ENCODE results near the gene ZDHHC8.
"Not testable (repeated sequence)": the region's sequence is repeated elsewhere in the genome, so short reads cannot be mapped to it uniquely, and the experiment has no call there.

ZDHHC8 gene

DNA sequence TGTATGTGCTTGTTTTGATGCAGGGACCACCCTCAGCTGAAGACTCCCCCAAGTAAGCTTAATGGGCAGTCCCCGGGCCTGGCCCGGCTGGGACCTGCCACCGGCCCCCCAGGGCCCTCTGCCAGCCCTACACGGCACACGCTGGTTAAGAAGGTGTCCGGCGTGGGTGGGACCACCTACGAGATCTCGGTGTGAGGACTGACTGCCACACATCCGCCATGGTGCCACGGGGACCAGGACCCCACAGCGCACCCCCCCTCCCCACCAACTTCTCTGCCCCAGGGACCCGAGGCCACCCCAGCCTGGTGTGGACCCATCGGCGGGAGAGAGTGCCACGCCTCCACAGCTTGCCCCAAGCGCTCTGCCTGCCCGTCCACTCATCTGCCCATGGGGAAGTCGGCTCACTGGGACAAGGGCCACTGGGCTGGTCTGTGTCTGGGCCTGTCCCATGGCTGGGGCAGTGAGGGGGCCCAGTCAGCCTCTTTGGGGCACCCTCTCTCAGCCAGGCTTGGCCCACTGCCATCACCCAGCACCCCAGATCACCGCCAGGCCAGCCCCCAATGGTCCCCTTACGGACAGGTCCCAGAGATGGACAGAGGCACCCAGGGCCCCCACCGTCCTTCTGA is 13.7 kb downstream of the ZDHHC8 start:
- DNase-seq = no peak

DNA sequence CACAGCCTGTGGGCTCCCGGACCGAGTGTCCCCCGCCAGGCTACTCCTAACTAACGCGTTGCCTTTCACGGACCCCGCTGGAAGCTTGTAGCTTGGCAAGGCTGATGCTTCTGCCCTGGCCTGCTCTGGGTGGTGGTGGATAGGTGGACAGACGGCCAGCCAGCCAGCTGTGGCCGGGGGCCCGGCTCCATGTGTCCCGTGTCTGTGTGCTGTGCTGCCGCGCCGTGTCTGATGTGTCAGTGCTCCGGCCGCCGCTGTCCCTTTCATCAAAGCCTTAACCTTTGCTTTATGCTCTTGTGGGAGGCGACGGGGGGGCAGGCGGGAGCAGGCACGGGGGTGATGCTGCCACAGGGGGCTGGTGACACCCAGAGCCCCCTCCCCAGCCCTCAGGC is 14.2 kb downstream of the ZDHHC8 start:
- DNase-seq = no peak

- no peak for DNase-seq
These were observed 15.2 kb downstream of the ZDHHC8 start for GRCh38 chr22:20146777-20147176.

- DNase-seq = no peak
These were observed 15.8 kb downstream of the ZDHHC8 start for GRCh38 chr22:20147237-20147988.

DNA sequence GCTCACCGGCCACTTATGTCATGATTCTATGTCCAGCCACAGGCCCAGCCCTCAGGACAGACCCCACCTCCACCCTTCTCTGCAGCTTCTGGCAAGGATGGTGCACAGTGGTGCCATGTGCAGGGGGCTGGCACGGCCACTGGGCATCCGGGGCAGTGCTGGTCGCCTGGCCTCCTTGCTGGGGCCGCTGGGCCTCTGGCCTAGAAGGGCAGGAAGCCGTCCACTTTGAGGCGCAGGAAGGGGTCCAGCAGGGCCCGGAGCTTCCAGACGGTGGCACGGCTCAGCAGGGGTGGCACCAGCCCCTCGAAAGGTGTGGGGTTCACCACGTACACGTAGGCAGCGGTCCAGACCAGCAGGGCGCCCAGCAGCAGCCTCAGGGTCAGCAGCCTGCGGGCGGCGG is 16.8 kb downstream of the ZDHHC8 start:
- DNase-seq = no peak

DNA sequence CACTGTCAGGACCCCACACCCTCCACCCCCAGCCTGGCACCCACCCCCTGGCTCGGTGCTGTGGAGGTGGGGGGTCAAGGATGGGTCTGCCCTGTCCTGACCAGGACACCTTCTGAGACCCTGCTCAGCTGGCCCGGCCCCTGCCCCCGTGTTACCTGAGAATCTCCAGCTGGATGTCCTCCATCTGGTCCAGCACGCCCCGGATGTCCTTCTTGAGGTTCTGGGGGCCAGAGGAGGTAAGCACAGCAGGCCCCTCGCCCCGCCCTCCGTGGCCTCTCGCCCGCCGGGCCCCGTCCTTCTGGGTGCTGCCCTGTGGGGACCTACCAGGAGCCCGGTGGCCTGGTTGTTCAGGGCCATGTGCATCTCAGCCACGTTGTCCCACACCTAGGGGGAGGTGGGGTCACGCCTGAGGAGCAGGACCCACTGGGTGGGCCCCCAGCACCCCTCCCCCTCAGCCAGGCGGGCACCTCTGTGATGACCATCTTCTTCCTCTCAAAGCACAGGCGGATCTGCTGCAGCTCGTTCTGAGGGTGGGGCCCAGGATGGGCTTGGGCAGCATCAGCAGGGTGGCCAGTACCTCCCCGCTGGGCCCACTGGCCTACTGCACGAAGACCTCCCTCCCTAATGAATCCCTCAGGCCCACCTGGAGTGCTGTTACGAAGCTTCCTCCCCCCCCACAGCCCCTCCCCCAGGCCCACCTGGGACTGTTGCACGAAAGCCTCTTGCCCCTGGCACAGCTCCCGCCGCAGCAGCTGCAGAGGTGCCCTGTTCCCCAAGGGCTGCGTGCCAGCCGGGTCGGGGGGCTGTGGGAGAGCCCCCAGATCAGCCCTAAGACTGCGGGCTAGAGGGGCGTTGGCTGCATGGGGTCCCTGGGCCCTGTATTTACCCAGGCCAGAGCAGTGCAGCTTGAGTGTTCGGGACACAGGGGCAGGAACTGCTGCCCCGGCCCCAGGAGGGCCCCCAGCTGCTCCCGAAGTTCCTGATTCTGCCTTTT is 17.9 kb downstream of the ZDHHC8 start:
- no peak for DNase-seq

DNA sequence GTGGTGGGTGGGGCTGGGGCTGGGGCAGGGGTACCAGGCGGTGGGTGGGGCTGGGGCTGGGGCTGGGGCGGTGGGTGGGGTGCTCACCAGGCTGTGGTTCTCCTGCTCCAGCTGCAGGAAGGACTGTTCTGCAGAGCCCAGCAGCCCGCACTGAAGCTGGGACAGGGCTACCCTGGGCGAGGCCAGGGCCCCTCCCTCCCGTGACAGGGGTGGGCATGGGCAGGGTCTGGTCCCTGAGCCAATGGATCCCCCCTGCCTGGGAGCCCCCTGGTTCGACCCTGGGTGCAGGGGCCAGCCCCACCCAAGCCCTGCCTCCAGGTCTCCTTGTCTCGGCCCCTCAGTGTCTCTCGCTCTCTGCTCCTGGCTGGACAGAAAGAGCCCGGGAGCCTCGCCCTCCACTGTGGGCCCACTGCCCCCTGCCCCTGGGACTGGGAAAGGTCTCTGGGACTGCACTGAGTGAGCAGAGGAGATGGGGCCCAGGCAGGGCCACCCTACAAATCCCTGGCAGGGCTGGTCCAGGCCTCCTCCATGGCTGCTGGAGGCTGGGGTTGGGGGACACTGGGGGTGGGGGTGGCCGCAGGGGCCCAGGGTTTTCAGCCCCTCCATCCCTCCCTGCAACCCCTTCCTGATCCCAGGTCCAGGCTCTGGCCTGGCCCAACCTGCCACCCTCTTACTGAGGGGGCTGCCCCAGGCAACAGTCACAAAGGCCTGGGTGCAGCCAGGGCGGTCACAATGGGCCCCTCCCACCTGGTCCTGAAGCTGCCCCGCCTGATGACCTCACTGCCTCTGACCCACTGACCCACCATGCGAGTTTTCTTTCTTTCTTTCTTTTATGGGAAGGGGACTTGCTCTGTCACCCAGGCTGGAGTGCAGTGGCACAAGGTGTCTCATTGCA is 19.0 kb downstream of the ZDHHC8 start, which contains the start of gene CCDC188:
Gene CCDC188 (minus strand): TSS at position 675 of the 895 bp plus-strand sequence. CDS start 69 bp downstream, at position 606.
- DNase-seq = no peak

DNA sequence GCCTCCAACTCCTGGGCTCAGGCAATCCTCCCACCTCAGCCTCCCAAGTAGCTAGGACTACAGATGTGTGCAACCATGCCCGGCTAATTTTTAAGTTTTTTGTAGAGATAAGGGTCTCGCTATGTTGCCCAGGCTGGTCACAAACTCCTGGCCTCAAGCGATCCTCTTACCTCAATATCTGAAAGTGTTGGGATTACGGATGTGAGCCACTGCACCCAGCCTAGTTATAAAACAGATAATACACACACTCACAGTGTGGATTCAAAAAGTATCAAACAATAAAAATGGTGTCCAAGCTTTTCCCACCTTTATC is 19.6 kb downstream of the ZDHHC8 start:
- no peak for DNase-seq

DNA sequence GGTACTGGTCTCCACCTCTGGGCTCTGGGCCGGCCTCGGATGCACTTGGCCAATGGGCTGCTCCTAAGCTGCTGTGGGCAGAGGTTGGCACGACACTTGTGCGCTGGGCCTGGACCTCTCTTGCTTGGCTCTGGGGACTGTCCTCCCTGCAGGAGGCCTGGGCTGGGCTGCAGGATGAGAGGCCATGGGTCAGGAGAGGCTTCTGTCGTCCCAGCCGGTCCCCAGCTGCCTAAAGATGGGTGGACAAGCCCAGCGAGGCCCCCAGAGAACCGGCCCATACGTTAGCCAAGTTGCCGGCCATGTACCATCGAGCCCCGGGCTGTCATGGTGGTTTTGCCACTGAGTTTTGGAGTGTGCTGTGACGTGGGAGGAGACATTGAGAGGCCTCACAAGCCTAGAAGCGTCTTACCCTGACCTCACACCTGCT is 20.9 kb downstream of the ZDHHC8 start:
- no peak for DNase-seq

DNA sequence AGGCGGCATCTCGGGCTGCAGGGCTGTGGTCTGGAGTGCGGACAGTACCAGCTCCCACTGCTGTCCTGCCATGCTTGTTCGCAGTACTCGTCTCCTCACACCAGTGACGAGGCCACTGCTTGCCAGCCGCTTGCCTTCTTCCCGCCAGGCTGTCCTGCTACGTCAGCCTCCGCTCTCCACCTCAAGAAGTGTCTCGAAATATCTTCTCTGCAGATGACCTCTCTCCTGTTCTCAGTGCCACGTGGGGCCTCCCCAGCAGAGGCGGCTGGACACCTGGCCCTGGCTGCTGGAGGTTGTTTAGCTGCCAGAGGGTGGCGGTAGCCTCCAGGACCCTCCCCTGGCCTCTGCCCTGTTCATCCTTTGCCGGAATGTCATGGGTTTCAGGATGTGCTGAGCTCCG is 22.3 kb downstream of the ZDHHC8 start:
- no peak for DNase-seq

GRCh38 chr22:20154602-20155187 is 23.1 kb downstream of the ZDHHC8 start:
- DNase-seq = no peak

DNA sequence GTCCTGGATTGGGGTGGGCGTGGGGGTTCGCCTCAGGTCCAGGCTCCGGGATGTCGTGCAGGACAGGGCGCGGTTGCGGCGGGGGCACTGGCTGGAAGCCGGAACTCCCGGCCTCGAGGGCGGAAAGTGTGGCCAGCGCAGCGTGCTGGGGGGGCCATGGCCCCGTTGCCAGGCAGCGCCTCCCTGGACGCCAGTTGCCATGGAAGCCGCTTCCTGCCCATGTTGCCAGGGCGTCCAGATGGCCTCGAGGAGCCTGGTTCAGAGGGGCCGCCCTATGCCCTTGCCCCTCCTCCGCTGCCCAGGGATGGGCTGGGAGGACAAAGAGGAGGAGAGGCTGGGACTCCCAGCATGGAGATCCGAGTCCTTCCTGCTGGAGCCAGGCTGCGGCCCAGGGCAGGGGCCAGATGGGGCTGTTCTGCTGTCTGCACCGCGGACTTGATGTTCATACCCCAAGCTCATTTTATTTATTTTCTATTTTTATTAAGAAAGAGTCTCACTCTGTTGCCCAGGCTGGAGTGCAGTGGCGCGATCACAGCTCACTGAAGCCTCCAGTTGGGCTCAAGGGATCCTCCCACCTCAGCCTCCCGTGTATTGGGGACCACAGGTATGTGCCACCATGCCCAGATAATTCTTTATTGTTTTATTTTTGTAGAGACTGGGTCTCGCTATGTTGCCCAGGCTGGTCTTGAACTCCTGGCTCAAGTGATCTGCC is 23.9 kb downstream of the ZDHHC8 start:
- peak; percentile 27 for DNase-seq

GRCh38 chr22:20156042-20156389 is 24.4 kb downstream of the ZDHHC8 start:
- no peak for DNase-seq

- peak; percentile 79 for DNase-seq
These were observed 25.2 kb downstream of the ZDHHC8 start for GRCh38 chr22:20156611-20157429.

DNA sequence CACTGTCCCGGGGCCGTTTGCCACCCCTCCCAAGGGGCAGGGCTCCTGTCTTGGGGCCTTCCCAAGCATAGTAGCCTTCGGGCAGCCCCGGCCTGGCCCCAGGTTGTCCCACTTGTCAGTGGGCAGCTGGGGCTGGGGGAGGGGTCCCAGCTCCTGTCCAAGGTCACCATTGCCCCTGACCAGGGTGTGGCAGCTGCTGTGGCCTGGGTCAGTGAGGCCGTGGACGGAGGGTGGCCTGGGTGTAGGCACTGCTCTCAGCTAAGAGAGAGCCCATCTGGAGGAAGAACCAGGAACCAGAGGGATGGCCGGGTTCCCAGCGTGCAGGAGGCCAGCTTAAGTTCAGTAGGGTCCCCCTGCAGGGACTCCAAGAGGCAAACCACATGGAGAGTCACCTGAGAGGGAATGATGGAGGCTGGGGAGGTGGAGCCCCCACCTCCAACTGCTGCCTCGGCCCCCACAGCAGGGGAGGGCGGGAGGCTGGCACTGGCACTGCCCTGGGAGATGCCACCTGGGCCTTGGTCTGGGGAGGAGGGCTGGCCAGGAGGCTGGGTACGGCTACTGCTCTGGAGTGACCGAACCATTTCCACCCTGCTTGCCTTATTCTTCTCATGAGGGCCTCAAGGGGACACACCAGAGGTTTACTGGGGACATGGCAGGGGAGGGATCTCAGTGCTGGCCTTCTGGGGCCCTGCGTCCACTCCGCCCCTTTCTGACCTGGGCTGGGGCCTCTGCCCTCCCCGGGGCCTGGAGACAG is 26.0 kb downstream of the ZDHHC8 start:
- no peak for DNase-seq

DNA sequence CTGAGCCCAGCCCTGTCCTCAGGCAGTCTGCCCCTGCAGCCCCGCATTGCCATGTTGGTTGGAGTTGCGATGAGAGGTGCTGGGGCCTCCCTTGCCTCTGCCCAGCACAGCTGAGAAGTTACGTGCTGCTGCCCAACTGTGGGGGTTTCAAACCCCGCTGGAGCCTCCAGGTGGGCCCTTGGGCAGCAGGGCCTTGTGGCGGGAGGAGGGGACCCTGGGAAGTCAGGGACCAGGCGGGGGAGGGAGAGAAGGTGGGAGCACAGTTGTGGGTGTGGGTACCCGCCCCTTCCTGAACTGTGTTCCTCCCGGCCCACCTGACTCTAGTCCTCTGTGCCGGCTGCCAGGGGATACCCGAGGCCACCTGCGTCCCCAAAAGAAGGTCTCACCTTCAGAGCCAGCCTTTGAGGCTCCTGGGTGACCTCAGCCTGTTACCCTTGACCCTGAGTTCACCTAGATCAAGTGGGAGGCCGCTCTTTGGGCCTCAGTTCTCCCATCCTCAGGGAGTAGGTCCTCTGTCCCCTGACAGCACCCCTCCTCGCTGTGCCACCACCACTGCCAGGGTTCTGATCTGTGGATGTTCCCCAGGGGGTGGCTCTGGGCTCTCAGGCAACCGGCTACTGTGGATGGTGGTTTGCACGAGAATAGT is 26.9 kb downstream of the ZDHHC8 start:
- no peak for DNase-seq

GRCh38 chr22:20159076-20159475 is 27.5 kb downstream of the ZDHHC8 start:
- DNase-seq = peak; percentile 46

DNA sequence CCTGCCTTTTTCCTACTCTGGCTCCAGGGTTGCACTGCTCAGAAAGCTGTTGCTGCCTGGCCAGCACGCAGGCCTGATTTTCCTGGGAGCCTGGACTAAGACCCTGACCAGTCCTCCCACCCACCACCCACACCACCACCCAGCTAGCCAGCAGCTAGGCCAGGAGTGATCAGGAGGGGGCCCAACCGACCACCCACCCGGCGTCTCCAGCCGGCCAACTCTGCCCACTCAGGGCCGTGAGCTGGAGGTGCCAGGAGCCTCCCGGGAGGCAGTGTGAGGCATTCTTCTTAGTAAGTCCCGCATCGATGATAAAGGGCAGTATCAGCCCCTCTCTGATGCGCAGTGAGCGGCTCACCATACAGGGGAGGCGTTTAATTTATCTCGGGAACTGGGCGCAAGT is 27.9 kb downstream of the ZDHHC8 start:
- not testable (repeated sequence) for DNase-seq

DNA sequence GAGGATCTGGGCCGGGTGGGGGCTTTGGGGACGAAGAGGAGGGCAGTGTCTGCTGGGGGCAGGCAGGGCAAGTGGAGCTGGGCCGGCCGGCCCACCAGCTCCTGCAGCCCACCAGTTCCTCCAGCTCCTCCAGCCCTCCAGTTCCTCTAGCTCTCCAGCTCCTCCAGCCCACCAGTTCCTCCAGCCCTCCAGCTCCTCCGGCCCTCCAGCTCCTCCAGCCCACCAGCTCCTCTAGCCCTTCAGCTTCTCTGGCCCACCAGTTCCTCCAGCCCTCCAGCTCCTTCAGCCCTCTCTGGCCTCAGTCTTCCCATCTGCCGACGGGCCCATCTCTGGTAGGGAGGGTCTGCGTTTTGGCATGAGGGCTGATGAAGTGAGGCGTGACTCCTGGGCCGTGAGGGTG is 28.4 kb downstream of the ZDHHC8 start:
- DNase-seq = no peak
